ENCODE data around the gene SELENOF.

SELENOF gene

GRCh38 chr1:86940599-86940998 lies 26.7 kb upstream of the SELENOF start:
- H3K27ac Mint-ChIP-seq, result no peak overlapping the region
- DNase-seq, result no peak
- H3K27me3 Mint-ChIP-seq (ENCODE audit: low read depth, poor library complexity), result no peaks in the 10 kb centered on the region
- H3K4me1 Mint-ChIP-seq, result no peaks in the 10 kb centered on the region
- H3K36me3 Mint-ChIP-seq (ENCODE audit: low read depth), result no peaks in the 10 kb centered on the region
- H3K9me3 Mint-ChIP-seq, result no peaks in the 10 kb centered on the region
- no peak for TF ChIP-seq CTCF (IDR thresholded peaks at IDR 0.05)
- no peak overlapping the region for H3K4me3 Mint-ChIP-seq

GRCh38 chr1:86939406-86939805 lies 25.5 kb upstream of the SELENOF start:
- peaks cover under 1% of the 10 kb centered on the region for H3K36me3 Mint-ChIP-seq (ENCODE audit: low read depth)
- H3K27ac Mint-ChIP-seq, result no peak overlapping the region

GRCh38 chr1:86938855-86939254 lies 24.9 kb upstream of the SELENOF start:
- H3K4me3 Mint-ChIP-seq, result no peak overlapping the region
- peaks cover 6% of the 10 kb centered on the region for H3K36me3 Mint-ChIP-seq (ENCODE audit: low read depth)
- DNase-seq, result no peak
- H3K27me3 Mint-ChIP-seq (ENCODE audit: low read depth, poor library complexity), result no peaks in the 10 kb centered on the region
- H3K27ac Mint-ChIP-seq, result no peak overlapping the region
- H3K9me3 Mint-ChIP-seq, result peaks cover 9% of the 10 kb centered on the region
- peaks cover 6% of the 10 kb centered on the region for H3K4me1 Mint-ChIP-seq
- TF ChIP-seq CTCF (IDR thresholded peaks at IDR 0.05), result no peak

More at GRCh38 chr1:86939406-86939805, 25.5 kb upstream of the SELENOF start:
- H3K4me3 Mint-ChIP-seq, result no peak overlapping the region
- TF ChIP-seq CTCF (IDR thresholded peaks at IDR 0.05), result no peak
- peaks cover under 1% of the 10 kb centered on the region for H3K4me1 Mint-ChIP-seq
- H3K9me3 Mint-ChIP-seq, result peaks cover 5% of the 10 kb centered on the region
- DNase-seq, result no peak
- H3K27me3 Mint-ChIP-seq (ENCODE audit: low read depth, poor library complexity), result no peaks in the 10 kb centered on the region

GRCh38 chr1:86938450-86938849 lies 24.5 kb upstream of the SELENOF start:
- no peak for DNase-seq
- Mint-ChIP-seq H3K4me1 (peaks cover 10% of the 10 kb centered on the region), H3K4me3 (no peak overlapping the region), H3K27me3 (ENCODE audit: low read depth, poor library complexity) (no peaks in the 10 kb centered on the region), H3K27ac (no peak overlapping the region), H3K36me3 (ENCODE audit: low read depth) (peaks cover 10% of the 10 kb centered on the region), H3K9me3 (peaks cover 13% of the 10 kb centered on the region)
- no peak for TF ChIP-seq CTCF (IDR thresholded peaks at IDR 0.05)

GRCh38 chr1:86933562-86934377 lies 19.8 kb upstream of the SELENOF start:
- peaks cover 23% of the 10 kb centered on the region for H3K36me3 Mint-ChIP-seq (ENCODE audit: low read depth)
- H3K9me3 Mint-ChIP-seq, result peaks cover 25% of the 10 kb centered on the region
- H3K4me3 Mint-ChIP-seq, result no peak overlapping the region
- no peaks in the 10 kb centered on the region for H3K27me3 Mint-ChIP-seq (ENCODE audit: low read depth, poor library complexity)
- no peak for DNase-seq
- no peak for TF ChIP-seq CTCF (IDR thresholded peaks at IDR 0.05)
- peaks cover 12% of the 10 kb centered on the region for H3K4me1 Mint-ChIP-seq
- H3K27ac Mint-ChIP-seq, result peak overlapping the region; percentile 89

- Mint-ChIP-seq H3K36me3 (ENCODE audit: low read depth) (peaks cover 23% of the 10 kb centered on the region), H3K4me1 (peaks cover 12% of the 10 kb centered on the region), H3K4me3 (no peak overlapping the region), H3K27me3 (ENCODE audit: low read depth, poor library complexity) (no peaks in the 10 kb centered on the region), H3K27ac (peak overlapping the region; percentile 89), H3K9me3 (peaks cover 25% of the 10 kb centered on the region)
- TF ChIP-seq CTCF (IDR thresholded peaks at IDR 0.05), result no peak
- no peak for DNase-seq
Observed at GRCh38 chr1:86933051-86933450, 19.1 kb upstream of the SELENOF start.

Measured in nephron progenitor cell (in vitro differentiated cells).